HEK293 (cell line): ENCODE data around the gene ZNF236.

ENCODE experiments used
- CTCF ChIA-PET: fragments of 350-600 bp; formaldehyde crosslinking; extraction: SDS; loops from one replicate; lab custom pipeline; 2021; ENCODE audit warnings: antibody characterized with exemption; lab: Yijun Ruan, JAX
- POLR2A ChIA-PET: fragments of 300-600 bp; formaldehyde crosslinking; extraction: SDS; loops from one replicate; lab custom pipeline; 2020; ENCODE audit warnings: antibody characterized with exemption, inconsistent platforms; lab: Yijun Ruan, JAX
- H3K27ac ChIP-seq: fragments of 200-500 bp; sonication (Bioruptor generic); 2 replicates; pipeline ENCODE4 v1.5.1; 2014; ENCODE audit warnings: low read depth, low read length, control low read depth, inconsistent platforms; ENCODE audit errors: extremely low read depth
- H3K36me3 ChIP-seq, 2 experiments: fragments of 200-500 bp in 1 of 2; sonication (Bioruptor generic) in 1 of 2; 1 replicate in 1 of 2; 2 replicates in 1 of 2; pipeline ENCODE4 v1.5.1; 2014 to 2017; ENCODE audit warnings: inconsistent platforms in 2 of 2, low read length in 2 of 2; ENCODE audit not compliant: control insufficient read depth in 2 of 2, insufficient read depth in 1 of 2
- H3K4me1 ChIP-seq: fragments of 200-500 bp; sonication (Bioruptor generic); 2 replicates; pipeline ENCODE4 v1.5.1; 2014; ENCODE audit warnings: mild to moderate bottlenecking, low read length, inconsistent platforms; ENCODE audit not compliant: control insufficient read depth, insufficient read depth
- H3K4me3 ChIP-seq: 2 replicates; pipeline ENCODE4 v1.5.1; 2011; ENCODE audit warnings: low read depth, mild to moderate bottlenecking, control low read depth, low read length, moderate library complexity
- H3K9me3 ChIP-seq: fragments of 200-500 bp; sonication (Bioruptor generic); 2 replicates; pipeline ENCODE4 v1.5.1; 2014; ENCODE audit warnings: low read depth, low read length, inconsistent platforms; ENCODE audit not compliant: control insufficient read depth, insufficient read depth
- FEZF1 ChIP-seq: fragments of 450-650 bp; formaldehyde crosslinking; IDR thresholded peaks from 2 replicates; pipeline ENCODE4 v1.5.1; 2016; ENCODE audit warnings: missing biosample characterization, missing genetic modification characterization
- GLI4 ChIP-seq: fragments of 450-650 bp; formaldehyde crosslinking; IDR thresholded peaks from 2 replicates; pipeline ENCODE4 v1.5.1; 2016; ENCODE audit warnings: missing biosample characterization, missing genetic modification characterization
- MEIS1 ChIP-seq: sonication (generic); formaldehyde crosslinking; IDR thresholded peaks from 2 replicates; pipeline ENCODE4 v1.8.1; 2022; ENCODE audit warnings: missing genetic modification reagents, mild to moderate bottlenecking, borderline replicate concordance
- REPIN1 ChIP-seq: fragments of 450-650 bp; formaldehyde crosslinking; IDR thresholded peaks from 2 replicates; pipeline ENCODE4 v1.5.1; 2017; ENCODE audit warnings: missing biosample characterization, missing genetic modification characterization, low read depth
- ZBTB17 ChIP-seq: fragments of 450-650 bp; formaldehyde crosslinking; IDR thresholded peaks from 2 replicates; pipeline ENCODE4 v1.5.1; 2016; ENCODE audit warnings: missing biosample characterization, missing genetic modification characterization
- ZBTB48 ChIP-seq: fragments of 450-650 bp; formaldehyde crosslinking; IDR thresholded peaks from 2 replicates; pipeline ENCODE4 v1.5.1; 2016; ENCODE audit warnings: missing biosample characterization, missing genetic modification characterization
- ZEB2 ChIP-seq: fragments of 450-650 bp; formaldehyde crosslinking; IDR thresholded peaks from 2 replicates; pipeline ENCODE4 v1.5.1; 2016; ENCODE audit warnings: missing biosample characterization, missing genetic modification characterization
- ZNF10 ChIP-seq: fragments of 450-650 bp; formaldehyde crosslinking; IDR thresholded peaks from 2 replicates; pipeline ENCODE4 v1.5.1; 2017; ENCODE audit warnings: missing biosample characterization, missing genetic modification characterization
- ZNF155 ChIP-seq: fragments of 450-650 bp; formaldehyde crosslinking; IDR thresholded peaks from 2 replicates; pipeline ENCODE4 v1.5.1; 2016; ENCODE audit warnings: missing biosample characterization, missing genetic modification characterization
- ZNF211 ChIP-seq: fragments of 450-650 bp; formaldehyde crosslinking; IDR thresholded peaks from 2 replicates; pipeline ENCODE4 v1.5.1; 2016; ENCODE audit warnings: low read depth, missing biosample characterization, missing genetic modification characterization
- ZNF214 ChIP-seq: fragments of 450-650 bp; formaldehyde crosslinking; IDR thresholded peaks from 2 replicates; pipeline ENCODE4 v1.5.1; 2017; ENCODE audit warnings: missing biosample characterization, mild to moderate bottlenecking, missing genetic modification characterization, borderline replicate concordance
- ZNF223 ChIP-seq: fragments of 450-650 bp; formaldehyde crosslinking; IDR thresholded peaks from 2 replicates; pipeline ENCODE4 v1.5.1; 2016; ENCODE audit warnings: missing biosample characterization, missing genetic modification characterization
- ZNF23 ChIP-seq: fragments of 450-650 bp; formaldehyde crosslinking; IDR thresholded peaks from 2 replicates; pipeline ENCODE4 v1.5.1; 2016; ENCODE audit warnings: missing biosample characterization, missing genetic modification characterization, borderline replicate concordance
- ZNF239 ChIP-seq: fragments of 450-650 bp; formaldehyde crosslinking; IDR thresholded peaks from 2 replicates; pipeline ENCODE4 v1.5.1; 2016; ENCODE audit warnings: missing biosample characterization, missing genetic modification characterization
- ZNF280D ChIP-seq: fragments of 450-650 bp; formaldehyde crosslinking; IDR thresholded peaks from 2 replicates; pipeline ENCODE4 v1.5.1; 2016; ENCODE audit warnings: missing biosample characterization, missing genetic modification characterization
- ZNF366 ChIP-seq: fragments of 450-650 bp; formaldehyde crosslinking; conservative IDR thresholded peaks from 2 replicates; pipeline ENCODE4 v1.5.1; 2016; ENCODE audit warnings: missing biosample characterization, missing genetic modification characterization
- ZNF585B ChIP-seq: fragments of 450-650 bp; formaldehyde crosslinking; IDR thresholded peaks from 2 replicates; pipeline ENCODE4 v1.5.1; 2016; ENCODE audit warnings: missing biosample characterization, missing genetic modification characterization
- ZNF610 ChIP-seq: fragments of 450-650 bp; formaldehyde crosslinking; IDR thresholded peaks from 2 replicates; pipeline ENCODE4 v1.5.1; 2016; ENCODE audit warnings: missing biosample characterization, missing genetic modification characterization, borderline replicate concordance
- ZNF660 ChIP-seq: fragments of 450-650 bp; IDR thresholded peaks from 2 replicates; pipeline ENCODE4 v1.5.1; 2018; ENCODE audit warnings: missing biosample characterization, mild to moderate bottlenecking, missing genetic modification characterization
- ZNF776 ChIP-seq: fragments of 450-650 bp; formaldehyde crosslinking; IDR thresholded peaks from 2 replicates; pipeline ENCODE4 v1.5.0; 2017; ENCODE audit warnings: missing biosample characterization, missing genetic modification characterization, borderline replicate concordance
- ZXDB ChIP-seq: fragments of 450-650 bp; formaldehyde crosslinking; IDR thresholded peaks from 2 replicates; pipeline ENCODE4 v1.5.1; 2016; ENCODE audit warnings: missing biosample characterization, missing genetic modification characterization
- TF ChIP-seq, protein P1 (sequence below): fragments of 450-650 bp; IDR thresholded peaks from 2 replicates; pipeline ENCODE4 v1.5.1; 2018; ENCODE audit warnings: missing biosample characterization, mild to moderate bottlenecking, missing genetic modification characterization
- TF ChIP-seq, protein P2 (sequence below): fragments of 450-650 bp; formaldehyde crosslinking; IDR thresholded peaks from 2 replicates; pipeline ENCODE4 v1.5.1; 2016; ENCODE audit warnings: missing biosample characterization, missing genetic modification characterization, low read depth

ZNF236 gene

DNA sequence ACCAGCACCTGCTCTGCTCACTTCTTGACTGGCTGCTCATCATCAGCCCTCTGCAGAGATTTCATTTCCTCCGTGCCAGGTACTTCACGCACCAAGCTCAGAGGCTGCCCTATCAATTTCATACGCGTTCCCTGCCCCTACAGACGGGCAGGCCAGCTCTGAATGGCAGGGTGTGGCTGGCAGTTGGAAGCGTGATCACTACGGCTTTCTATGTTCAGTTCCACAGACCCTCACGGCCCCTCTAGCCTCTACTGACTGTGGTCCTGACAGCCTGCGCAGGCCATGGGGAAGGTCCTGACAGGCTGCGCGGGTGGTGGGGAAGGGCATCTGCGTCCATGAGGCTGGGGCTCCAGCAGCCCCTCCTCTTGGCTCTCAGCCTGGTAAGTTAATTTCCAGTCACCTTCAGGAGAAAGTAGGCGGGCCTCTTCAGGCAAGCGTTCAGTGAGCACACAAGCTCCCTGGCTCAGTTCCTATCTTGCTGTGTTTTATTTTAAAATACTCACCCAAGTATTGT lies 154.8 kb downstream of the ZNF236 start (continued):
- TF ChIP-seq ZNF660 (tag by site-specific recombination) (no peak), ZNF223 (tag by site-specific recombination) (no peak), ZNF239 (no peak), ZBTB48 (tag by site-specific recombination) (no peak), ZNF280D (tag by site-specific recombination) (no peak), ZEB2 (tag by site-specific recombination) (no peak), FEZF1 (tag by site-specific recombination) (no peak), ZNF214 (tag by site-specific recombination) (no peak), REPIN1 (no peak)
- TF ChIP-seq, protein P1, sequence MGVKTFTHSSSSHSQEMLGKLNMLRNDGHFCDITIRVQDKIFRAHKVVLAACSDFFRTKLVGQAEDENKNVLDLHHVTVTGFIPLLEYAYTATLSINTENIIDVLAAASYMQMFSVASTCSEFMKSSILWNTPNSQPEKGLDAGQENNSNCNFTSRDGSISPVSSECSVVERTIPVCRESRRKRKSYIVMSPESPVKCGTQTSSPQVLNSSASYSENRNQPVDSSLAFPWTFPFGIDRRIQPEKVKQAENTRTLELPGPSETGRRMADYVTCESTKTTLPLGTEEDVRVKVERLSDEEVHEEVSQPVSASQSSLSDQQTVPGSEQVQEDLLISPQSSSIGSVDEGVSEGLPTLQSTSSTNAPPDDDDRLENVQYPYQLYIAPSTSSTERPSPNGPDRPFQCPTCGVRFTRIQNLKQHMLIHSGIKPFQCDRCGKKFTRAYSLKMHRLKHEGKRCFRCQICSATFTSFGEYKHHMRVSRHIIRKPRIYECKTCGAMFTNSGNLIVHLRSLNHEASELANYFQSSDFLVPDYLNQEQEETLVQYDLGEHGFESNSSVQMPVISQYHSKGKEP (tag by site-specific recombination): no peak
- TF ChIP-seq, all 188 proteins: peak for 0

DNA sequence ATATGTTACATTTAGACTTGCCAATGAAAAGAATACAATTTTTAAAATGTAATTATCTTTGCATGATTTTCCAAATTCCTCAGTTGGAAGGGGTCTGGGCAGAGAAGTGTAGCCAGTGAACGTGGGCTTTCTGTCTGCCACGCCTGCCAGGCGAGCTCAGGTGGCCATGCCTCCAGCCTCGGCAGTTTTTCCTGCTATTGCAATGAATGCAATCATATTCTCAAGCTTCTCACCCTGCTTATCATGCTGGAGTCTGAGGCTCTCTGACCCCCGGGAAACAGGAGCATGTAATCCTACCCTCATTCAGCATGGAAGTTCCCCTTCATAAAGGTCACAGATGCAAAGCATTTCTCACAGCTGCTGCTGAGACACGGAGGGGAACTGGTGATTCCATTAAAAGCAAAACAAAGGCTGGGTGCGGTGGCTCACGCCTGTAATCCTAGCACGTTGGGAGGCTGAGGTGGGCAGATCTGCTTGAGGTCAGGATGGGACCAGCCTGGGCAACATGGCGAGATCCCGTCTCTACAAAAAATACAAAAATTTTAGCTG lies 155.4 kb downstream of the ZNF236 start:
- ChIA-PET CTCF (interaction anchor here (0.5 to 1.1 kb wide), 3 partner anchors 10 to 174 kb away, joined by 3 read pairs; no protein-coding TSS in a partner anchor), POLR2A (no interaction called here)

DNA sequence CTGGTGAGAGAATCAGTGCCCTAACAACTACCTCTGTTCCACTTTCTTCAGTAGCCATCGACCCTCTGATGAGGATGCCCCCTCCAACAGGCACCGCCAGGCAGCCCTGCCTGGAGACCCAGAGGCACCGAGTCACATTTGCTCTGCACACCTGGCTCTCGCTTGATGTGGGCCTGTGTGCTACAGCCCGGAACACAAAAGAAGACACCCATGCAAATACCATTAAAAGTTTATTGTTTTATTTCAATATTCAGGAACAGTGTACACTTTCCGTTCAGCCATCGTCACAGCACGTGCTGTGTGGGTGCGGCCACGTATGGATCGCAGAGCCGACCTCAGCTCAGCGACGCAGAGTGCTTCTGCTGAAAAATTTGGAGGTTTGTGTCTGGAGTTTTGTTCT lies 156.3 kb downstream of the ZNF236 start:
- Histone ChIP-seq H3K4me1 (no peaks in the 10 kb centered on the region), H3K9me3 (no peaks in the 10 kb centered on the region), H3K4me3 (no peak overlapping the region), H3K27ac (no peak overlapping the region), H3K36me3 (peaks cover 0 to 2% of the 10 kb centered on the region in 2 experiments; a peak in 1 of 3 replicates)
- POLR2A ChIA-PET: no interaction called here
- CTCF ChIA-PET: interaction anchor here (1.1 kb wide), 1 partner anchor 174 kb away, joined by 3 read pairs; no protein-coding TSS in a partner anchor
- TF ChIP-seq ZNF155 (tag by site-specific recombination): no peak
- TF ChIP-seq ZXDB: no peak
- TF ChIP-seq GLI4 (tag by site-specific recombination): no peak

More for the DNA sequence above, 155.4 kb downstream of the ZNF236 start:
- H3K27ac ChIP-seq: no peak overlapping the region
- TF ChIP-seq ZBTB17 (tag by site-specific recombination) (no peak), MEIS1 (CRISPR knock-in tag) (no peak), ZNF776 (no peak), ZNF366 (tag by site-specific recombination) (no peak), ZNF585B (tag by site-specific recombination) (no peak), ZNF610 (no peak), ZNF23 (tag by site-specific recombination) (no peak), ZNF10 (tag by site-specific recombination) (no peak), ZNF211 (tag by site-specific recombination) (no peak)
- TF ChIP-seq, protein P2, sequence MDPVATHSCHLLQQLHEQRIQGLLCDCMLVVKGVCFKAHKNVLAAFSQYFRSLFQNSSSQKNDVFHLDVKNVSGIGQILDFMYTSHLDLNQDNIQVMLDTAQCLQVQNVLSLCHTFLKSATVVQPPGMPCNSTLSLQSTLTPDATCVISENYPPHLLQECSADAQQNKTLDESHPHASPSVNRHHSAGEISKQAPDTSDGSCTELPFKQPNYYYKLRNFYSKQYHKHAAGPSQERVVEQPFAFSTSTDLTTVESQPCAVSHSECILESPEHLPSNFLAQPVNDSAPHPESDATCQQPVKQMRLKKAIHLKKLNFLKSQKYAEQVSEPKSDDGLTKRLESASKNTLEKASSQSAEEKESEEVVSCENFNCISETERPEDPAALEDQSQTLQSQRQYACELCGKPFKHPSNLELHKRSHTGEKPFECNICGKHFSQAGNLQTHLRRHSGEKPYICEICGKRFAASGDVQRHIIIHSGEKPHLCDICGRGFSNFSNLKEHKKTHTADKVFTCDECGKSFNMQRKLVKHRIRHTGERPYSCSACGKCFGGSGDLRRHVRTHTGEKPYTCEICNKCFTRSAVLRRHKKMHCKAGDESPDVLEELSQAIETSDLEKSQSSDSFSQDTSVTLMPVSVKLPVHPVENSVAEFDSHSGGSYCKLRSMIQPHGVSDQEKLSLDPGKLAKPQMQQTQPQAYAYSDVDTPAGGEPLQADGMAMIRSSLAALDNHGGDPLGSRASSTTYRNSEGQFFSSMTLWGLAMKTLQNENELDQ (tag by site-specific recombination): no peak
- no peaks in the 10 kb centered on the region for H3K4me1 ChIP-seq
- peaks cover 0 to 7% of the 10 kb centered on the region in 2 experiments; a peak in 1 of 3 replicates for H3K36me3 ChIP-seq
- H3K4me3 ChIP-seq: no peak overlapping the region
- no peaks in the 10 kb centered on the region for H3K9me3 ChIP-seq
